NCI-H1694 (cell line): ENCODE results near the gene NAA38.

ENCODE experiments used
- DNase-seq: peaks from one replicate; lab custom pipeline; 2025; lab: John Stamatoyannopoulos, UW

NAA38 gene

GRCh38 chr17:7852262-7852670, 5.1 kb downstream of the NAA38 start:
- no peak for DNase-seq

- DNase-seq, result peak; percentile 87
These were observed 5.7 kb downstream of the NAA38 start for GRCh38 chr17:7851438-7852261.

DNA sequence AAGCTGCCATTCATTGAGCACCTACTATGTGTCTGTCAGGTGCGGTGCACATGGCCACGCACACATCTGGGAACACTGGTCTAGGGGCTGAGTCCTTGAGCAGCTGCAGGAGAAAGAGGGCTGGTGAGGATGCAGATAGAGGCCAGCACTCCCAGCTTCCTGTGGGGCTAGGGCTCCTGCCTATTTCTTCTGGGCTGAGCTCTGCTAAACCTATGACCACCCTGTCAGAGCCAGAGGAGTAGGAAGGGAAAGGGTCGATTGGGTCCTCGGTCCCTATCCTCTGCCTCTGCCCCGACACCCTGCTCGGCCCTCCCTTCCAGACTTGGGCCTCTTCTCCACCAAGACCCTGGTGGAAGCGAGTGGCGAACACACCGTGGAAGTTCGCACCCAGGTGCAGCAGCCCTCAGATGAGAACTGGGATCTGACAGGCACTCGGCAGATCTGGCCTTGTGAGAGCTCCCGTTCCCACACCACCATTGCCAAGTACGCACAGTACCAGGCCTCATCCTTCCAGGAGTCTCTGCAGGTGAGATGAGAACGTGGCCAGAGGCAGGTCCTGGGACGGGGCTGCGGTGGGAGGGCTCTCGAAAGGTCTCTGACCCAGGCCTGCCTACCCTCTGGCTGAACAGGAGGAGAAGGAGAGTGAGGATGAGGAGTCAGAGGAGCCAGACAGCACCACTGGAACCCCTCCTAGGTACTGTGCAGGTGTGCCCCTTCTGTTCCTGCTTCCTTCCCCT, 6.5 kb downstream of the NAA38 start:
- no peak for DNase-seq

DNA sequence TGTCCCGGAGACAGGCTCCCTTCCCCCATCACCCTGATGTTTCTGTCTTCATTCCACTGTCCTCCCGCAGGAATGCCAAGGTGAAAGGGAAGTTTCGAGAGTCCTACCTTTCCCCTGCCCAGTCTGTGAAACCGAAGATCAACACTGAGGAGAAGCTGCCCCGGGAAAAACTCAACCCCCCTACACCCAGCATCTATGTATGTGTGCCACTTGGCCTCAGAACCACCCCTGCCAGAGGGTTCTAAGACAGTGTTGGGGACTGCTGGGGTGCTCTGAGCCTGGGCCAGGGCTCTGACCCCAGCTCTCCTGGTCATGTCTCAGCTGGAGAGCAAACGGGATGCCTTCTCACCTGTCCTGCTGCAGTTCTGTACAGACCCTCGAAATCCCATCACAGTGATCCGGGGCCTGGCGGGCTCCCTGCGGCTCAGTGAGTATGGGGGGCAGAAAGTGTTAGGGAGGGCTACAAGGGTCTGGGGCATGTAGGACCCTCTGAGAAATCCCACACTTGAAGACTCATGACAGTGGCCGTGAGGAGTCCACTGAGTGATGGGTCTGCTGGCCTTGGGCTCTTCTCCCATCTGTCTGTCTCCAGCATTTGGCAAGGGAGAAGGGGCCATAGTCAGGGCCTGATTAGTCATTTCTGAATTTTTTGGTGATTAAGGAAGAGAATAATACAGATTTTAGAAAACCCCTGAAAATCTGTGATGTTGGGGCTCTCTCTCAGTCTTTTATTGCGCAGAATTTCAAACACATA, 7.4 kb downstream of the NAA38 start:
- no peak for DNase-seq

GRCh38 chr17:7849130-7849750, 8.1 kb downstream of the NAA38 start:
- DNase-seq, result no peak

GRCh38 chr17:7848739-7849129, 8.6 kb downstream of the NAA38 start:
- no peak for DNase-seq

GRCh38 chr17:7848131-7848579, 9.2 kb downstream of the NAA38 start:
- DNase-seq, result no peak

GRCh38 chr17:7846765-7847661, 10.3 kb downstream of the NAA38 start:
- DNase-seq, result no peak

- DNase-seq, result no peak
These were observed 11.2 kb downstream of the NAA38 start for GRCh38 chr17:7846063-7846735.

- no peak for DNase-seq
These were observed 11.8 kb downstream of the NAA38 start for GRCh38 chr17:7845359-7846062.

- DNase-seq, result peak; percentile 69
These were observed 12.8 kb downstream of the NAA38 start for GRCh38 chr17:7844292-7845154.

DNA sequence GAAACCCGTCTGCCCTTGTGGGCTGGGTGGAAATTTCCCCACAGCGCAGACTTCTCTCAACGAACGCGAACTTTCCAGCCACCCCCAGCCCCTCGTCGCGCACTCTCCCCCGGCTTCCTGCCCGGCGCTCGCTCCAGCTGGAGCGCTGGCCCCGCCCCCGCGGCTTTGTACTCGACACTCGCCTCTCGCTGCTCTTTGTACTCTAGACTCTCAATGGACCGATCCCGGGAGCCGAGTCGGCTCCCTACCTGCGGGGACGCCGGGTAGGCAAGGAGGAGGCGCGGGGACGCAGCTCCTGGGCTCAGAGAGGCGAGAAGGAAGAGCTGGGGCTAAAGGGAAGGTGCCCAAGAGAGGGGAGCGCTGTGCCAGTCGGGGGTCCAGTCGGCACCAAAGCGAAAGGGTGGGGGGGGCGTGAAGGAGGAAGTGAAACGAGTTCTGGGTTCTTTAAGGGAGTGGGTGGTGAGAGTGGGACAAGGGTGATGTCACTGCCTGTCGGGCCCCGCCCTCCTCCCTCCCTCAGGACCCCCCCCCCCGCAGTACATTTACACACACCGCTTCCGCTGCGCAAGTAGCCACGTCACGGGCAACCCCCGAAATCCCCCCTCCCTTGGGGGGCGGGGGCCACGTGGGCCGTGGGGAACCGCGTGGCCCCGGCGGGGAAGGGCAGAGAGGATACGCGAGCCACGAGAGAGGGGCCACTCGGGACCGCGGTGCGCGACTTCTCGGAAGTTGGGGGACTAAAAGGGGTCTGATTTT, 13.6 kb downstream of the NAA38 start:
- peak; percentile 15 for DNase-seq

- DNase-seq, result no peak
These were observed 14.2 kb downstream of the NAA38 start for GRCh38 chr17:7843257-7843535.

GRCh38 chr17:7842380-7843256, 14.7 kb downstream of the NAA38 start:
- DNase-seq, result no peak

DNA sequence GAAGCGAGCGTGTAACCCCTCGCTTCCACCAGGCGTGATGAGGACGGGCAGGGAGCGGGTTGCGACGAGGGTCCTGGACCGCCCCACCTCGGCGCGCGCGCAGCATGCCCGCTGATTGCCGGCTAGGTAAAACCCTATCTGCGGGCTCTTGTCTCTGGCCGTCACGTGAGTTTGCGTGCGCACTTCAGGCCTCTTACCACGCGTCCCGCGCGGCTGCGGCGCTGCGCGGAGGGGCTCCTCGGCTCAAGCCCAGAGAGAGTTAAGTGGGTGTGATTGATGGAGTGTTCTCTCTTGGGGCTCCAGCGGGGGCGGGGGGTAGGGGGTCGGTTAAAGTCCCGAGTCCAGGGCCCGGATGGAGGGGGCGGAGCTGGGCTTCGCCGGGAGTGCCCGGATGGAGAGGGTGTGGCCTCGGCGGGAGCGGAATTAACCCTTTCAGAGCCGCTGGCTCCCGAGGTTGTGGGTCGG, 15.4 kb downstream of the NAA38 start:
- peak; percentile 81 for DNase-seq

- DNase-seq, result peak; percentile 46
These were observed 15.9 kb downstream of the NAA38 start for GRCh38 chr17:7841396-7841914.

DNA sequence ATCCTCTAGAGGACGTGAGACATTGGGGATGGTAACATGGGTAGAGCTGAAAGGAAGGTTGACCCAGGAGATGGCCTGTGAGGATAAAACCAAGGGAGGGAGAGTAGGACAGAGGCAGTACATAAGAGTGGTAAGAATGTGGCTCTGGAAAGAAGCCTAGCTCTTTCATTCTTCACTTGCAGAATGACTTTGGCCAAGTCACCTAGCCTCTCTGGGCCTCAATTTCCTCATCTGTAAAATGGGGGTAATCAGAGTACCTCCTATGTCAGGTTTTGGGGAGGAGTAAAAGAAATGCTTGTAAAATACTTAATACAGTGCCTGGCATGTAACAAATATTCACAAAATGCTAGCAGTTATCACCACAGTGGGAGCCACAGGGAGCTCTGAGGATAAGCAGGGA, 16.5 kb downstream of the NAA38 start:
- no peak for DNase-seq
